ENCODE results near the gene DLG2.

DLG2 gene

DNA sequence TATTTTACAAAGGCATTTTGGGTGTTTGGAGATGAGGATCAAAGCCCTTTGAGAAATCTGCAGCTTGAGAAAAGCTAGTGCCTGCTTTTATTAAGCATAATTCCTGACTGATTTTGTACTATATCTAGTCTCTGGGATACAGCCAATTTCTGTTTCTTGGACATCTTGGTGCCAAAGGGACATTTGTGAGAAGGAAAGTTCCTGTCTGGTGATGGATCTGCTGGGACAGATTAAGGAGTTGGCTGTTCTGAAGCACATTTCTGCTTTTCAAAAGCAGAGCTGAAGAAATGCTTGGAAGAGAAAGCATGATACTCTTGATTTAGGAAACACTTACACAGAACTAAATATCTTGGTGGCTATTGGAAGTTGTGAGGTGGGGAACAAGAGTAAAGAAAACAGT lies 2086.4 kb downstream of the DLG2 start:
- no peak for DNase-seq (ENCODE audit: low read depth, low spot score)

DNA sequence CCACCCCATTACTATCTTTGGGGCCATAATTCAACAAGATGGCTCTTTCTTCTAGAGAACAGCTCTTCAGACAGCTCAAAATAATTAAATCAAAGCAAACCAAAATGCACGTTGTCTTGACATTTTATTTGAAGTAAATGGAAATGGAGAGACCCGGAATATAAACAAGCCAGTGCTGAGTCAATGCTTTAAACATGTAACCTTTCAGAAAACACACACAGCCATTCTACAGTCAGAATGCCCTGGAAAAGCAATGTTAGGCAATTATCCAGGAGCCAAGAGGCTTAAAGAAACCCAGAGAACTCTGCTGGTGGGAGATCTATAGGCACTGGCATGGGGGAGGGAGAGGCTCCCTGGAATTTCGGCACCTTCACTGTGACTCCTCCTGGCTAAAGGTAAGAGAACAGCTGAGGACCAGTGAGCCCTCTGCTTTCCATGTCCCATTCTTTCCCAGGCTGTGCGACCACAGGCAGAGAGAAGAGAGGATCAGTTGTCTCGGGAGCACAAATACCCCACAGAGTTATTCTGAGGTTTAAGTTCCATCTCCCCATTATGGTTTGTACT lies 2086.9 kb downstream of the DLG2 start:
- DNase-seq (ENCODE audit: low read depth, low spot score), result no peak

DNA sequence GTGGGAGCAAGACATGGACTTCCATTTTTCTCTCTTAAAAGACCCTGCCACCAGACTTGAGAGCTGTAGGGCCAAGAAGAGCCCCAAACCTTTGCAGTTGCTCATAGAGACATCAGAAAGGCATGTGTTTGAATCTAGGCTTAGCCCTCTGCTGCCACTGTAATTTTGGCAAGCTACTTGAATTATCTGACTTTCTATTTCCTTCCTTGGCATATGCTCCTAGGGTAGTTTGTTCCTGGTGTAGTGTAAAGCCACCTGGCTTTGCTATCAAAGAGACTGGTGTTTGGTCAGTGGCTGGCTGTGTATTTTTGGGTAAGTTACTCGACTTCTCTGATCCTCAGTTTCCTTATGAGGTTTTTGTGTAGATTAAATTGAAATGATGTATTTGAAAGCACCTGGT lies 2088.9 kb downstream of the DLG2 start:
- DNase-seq (ENCODE audit: low read depth, low spot score), result no peak

DNA sequence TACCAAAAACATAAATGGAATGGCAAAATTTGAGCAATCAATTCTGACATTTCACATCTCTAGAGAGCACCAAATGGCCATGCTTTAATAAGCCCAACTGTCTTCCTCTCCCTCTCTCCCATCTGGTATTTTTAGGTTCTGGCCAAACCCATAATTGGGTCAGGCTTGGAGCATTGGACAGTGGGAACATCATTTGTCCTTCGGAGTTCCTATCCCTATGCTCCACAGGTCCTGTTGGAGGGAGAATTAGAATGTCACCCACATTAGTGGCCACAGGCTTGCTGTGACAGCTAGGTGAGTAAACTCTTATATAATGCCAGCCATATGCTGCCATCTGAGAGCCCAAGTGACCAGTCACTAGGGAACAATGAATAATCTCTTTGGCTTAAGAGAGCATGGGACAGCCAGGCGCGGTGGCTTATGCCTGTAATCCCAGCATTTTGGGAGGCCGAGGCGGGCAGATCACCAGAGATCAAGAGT lies 2090.0 kb downstream of the DLG2 start:
- DNase-seq (ENCODE audit: low read depth, low spot score), result no peak

DNA sequence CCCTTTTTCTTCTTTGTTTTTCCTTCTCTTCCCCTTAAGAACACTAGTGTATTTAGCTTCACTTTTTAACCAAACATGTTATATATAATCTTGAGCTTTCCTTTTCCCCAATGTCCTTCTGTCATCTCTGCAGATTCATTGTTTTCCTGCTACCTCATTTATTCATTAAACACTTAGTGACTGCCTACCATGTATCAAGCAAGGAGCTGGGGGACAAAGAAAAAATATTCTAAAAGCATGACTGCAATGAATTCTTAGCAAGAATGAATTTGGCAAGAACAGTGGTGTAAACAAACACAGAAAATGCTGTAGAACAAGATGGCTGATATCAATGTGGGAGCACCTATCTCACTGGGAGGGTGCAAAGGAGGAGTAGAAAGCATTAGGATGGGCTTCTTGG lies 2094.0 kb downstream of the DLG2 start:
- DNase-seq (ENCODE audit: low read depth, low spot score), result no peak

DNA sequence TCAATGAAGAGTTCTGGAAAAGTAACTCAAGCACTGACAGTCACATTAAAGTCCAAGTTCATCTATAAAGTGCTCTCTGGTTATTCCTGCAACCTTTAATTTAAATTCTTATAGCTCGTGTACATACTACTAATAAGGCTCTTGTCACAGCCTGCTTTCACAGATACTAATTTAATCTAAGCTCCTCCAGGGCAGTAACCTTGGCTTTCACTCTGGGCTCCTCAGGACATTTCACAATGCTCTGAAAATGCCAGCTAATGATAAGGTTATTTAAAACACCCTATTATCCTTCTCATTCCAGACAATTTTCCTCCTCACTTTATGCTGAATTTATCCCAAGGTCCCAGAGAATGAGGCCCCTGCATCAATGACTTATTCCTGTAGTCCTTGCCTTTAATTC lies 2098.3 kb downstream of the DLG2 start:
- no peak for DNase-seq (ENCODE audit: low read depth, low spot score)

DNA sequence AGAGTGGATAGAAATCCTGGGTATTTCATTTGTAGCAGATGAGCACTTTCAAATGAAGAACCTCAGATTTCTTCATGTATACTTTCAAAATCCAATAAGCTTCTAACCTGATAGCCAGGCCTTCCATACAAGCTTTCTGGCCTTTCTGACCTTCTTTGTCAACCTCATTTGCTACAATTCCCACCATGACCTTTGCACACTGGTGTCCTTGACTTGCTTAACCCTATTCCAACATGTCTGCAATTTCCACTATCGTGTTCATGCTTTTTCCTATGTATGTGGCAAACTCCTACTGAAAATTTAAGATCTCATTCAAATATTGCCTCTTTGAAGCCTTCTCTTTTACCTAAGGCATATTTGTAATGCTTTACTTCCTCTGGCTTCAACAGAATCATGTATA lies 2098.9 kb downstream of the DLG2 start:
- no peak for DNase-seq (ENCODE audit: low read depth, low spot score)

DNA sequence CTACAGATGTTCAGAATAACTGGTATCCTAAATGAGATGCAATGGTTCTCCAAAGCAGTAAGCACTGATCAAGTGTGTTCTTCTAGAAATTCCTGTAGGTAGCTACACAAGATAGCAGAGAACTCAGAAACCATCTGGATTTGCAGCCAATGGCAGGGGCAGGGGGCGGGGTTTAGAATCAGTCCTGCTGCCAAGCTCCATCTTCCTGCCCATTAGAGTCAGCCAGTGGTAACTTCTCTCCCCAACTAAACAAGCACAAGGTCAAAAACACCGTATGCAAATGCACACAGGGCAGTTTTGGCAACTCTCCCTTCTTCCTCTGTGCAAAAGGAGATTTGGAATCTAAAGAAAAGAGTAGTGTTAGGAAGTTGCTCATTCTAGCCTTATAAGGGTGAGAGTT lies 2103.5 kb downstream of the DLG2 start:
- no peak for DNase-seq (ENCODE audit: low read depth, low spot score)

DNA sequence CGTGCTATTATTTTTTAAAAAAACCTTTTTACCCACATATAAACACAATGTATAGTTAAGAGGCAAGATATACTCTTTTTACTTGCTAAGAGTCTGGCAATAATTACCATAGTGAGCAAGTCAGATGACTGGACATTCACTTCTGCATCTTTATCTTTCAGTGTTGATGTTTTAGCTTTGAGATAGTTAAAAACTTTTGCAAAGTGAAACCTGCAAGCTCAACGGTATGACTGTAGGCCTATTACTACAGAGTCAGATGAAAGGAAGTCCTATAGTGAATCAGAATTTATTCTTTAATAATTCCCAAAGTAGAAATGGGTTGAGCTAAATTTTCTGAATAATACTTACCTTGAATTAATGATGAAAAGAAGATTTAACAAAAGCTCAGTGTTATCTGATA lies 2104.2 kb downstream of the DLG2 start:
- no peak for DNase-seq (ENCODE audit: low read depth, low spot score)

DNA sequence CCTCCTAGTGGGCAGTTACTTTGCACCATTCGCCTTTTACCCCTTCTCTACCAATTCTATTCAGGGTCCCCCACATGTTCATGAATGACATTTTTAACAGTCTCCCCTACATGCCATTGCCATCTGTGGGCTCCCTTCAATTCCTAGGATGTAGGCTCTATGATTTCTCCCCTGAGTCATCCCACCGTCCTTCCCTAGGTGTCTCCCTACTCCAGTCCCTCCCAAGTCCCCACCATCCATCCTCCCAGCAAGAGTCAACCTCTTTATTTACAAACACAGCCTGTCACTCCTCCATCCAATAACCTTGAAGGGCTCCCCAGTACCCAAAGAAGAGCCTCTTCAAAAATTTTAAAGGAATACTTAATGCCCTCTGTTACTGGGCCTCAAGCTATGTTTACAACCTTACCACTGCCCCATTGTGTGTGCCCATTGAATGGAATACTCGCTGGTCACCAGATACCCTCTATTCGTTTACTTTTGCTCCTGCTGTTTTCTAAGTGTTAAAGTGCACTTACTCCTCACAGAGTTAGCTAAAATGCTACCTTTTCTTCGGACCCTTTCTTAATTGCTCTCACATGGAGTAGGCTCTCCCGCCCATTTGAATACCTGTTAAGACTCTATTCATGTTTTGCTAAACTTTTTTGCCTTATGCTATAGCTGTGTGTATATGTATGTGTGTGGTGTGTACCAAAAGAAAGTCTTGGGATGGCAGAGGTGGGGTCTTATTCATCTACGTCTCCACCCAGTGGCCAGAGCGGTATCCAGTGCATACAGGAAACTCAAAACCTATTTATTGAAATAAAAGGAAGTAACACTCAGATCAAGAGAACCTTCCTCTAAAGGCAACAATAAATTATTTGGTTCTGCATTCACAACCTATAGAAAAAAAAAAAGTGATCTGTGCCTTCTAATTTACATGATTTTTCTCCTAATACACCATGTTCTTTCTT lies 2105.2 kb downstream of the DLG2 start:
- no peak for DNase-seq (ENCODE audit: low read depth, low spot score)

DNA sequence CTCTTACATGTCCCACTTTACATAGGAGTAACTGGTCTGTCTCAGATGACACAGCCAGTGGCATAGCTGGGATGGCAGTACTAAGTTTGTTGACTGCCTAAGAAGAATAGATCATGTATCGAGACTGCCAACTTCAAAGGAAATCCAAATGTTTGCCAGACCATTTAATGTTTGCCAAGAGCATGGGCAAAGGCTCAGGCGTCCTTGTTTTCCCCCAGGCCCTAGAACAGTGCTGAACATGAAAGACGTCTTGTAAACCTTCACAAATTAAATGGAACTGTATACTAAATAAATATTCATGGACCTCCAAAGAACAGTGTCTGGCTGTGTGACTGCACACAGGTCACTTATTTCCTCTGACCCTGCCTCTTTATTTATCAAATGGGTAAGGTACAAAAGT lies 2106.3 kb downstream of the DLG2 start:
- no peak for DNase-seq (ENCODE audit: low read depth, low spot score)

DNA sequence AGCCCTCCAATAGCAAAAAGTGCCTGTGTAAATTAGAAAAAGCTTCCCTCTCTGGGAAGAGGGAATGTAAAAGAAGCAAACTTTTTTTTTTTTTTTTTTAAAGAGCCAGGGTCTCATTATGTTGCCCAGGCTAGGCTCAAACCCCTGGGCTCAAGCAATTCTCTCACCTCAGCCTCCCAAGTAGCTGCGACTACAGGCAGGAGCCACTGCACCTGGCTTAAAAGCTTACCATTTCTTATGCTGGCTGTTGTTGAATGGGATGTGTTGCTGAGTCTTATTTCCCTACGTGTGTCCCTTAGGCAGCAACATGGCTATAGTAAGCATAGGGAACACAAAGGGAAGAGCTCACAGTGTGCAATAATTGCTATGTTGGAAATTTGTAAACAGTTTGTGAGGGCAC lies 2115.5 kb downstream of the DLG2 start:
- DNase-seq (ENCODE audit: low read depth, low spot score), result no peak

DNA sequence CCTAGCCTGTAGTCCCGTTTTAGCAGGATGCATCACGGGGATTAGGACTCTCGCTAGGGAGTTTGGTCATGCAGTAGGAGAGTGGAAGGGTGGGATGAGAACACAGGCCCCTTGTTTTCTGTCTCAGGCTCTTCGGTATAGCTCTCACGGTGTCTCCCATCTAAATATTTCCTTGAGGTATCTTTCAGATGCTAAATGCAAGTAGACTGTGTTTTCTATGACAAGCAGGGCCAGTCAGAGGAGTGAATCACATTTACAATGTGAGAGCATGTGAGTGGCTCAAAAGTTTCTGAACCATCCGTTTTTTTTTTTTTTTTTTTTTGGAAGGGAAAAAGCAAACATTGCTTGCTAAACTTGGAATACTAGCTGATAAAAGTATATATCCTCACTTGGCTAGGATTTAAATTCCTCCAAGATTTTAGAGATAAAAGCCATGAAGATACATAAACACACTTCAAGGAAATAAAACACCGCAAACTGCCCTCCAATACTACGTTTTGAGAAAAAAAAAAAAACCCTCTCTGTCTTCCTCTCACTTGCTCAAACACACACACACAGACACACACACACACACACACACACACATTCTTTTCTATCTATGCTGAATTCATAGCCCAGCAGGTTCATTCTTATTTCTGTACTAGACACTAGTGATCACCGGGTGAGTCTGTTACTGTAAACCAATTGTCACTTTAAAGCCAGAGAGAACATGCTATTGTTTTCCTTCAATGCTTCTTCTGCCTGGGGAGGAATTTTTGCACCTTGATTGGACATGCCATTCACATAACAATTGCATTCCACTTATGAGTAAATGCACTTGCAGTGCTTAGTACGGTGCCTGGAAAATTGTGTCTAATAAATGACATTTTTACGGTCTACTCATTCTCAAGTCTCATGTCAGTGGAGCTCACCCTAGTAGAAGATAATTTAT lies 2116.3 kb downstream of the DLG2 start:
- DNase-seq (ENCODE audit: low read depth, low spot score), result no peak

DNA sequence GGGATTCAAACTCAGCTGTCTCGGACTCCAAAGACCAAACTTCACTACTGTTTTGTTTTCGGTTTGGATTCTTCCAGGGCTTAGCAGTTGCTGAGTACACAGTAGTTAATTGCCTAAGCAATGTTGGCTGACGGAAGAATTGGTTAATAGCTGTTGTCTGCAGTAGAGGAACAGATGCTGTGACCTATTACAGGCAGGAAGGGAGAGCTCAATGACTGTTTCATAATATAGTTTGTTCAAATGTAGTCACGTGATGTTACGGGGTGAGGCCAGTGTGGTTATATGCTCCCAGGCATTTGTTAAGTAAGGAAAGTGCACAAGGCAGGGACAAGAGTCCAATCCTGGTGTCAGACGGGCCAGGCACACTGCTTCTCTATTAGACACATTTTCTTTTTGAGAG lies 2118.3 kb downstream of the DLG2 start:
- no peak for DNase-seq (ENCODE audit: low read depth, low spot score)

DNA sequence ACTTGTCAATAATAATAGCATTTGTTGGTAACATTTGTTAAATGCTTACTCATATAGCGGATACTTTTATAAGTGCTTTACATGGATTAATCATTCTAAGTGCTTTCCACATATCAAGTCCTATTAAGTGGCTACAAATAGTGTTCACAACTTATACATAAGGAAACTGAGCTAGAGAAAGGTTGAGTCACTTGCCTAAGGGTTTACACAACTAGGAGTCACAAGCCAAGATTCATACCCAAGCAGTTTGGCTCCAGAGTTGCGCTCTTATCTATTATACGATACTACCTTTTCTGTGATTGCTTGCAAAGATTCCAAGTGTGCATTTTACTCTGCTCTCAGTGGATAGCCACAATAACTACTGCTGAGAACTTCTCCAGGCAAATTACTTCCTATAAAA lies 2125.1 kb downstream of the DLG2 start:
- no peak for DNase-seq (ENCODE audit: low read depth, low spot score)

DNA sequence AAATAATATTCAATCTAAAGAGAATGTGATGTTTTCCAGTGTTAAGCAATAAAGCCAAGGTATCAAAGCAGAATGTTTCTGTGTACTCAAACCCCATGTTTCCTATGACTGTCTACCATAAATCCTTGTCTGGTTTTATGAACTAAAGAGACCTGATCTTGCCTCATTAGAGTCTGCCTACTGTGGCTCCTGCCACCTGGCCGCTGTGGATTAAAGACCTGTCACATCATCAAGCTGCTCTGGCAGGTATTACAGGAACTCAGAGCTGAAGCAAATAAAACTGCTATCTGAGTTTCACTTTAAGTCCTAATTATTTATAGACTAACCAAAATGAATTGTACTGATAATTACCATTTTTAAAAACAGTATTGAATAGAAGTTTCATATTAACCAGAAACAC lies 2133.2 kb downstream of the DLG2 start:
- DNase-seq (ENCODE audit: low read depth, low spot score), result no peak

DNA sequence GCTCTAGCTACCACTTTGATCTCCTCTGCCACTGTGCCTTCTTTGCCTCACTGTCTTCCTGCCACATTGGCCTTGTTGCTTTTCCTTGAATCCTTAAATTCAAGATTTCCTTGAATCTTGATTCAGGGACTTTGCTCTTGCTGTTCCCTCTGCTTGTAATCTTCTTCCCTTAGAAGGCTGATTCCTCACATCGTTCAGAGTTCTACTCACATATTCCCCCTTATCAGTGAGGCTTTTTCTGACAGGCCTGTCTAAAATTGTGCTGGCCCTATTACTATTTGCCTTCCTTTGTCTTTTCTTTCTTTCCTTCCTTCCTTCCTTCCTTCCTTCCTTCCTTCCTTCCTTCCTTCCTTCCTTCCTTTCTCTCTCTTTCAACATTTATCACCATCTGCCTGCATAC lies 2134.1 kb downstream of the DLG2 start:
- DNase-seq (ENCODE audit: low read depth, low spot score), result no peak

DNA sequence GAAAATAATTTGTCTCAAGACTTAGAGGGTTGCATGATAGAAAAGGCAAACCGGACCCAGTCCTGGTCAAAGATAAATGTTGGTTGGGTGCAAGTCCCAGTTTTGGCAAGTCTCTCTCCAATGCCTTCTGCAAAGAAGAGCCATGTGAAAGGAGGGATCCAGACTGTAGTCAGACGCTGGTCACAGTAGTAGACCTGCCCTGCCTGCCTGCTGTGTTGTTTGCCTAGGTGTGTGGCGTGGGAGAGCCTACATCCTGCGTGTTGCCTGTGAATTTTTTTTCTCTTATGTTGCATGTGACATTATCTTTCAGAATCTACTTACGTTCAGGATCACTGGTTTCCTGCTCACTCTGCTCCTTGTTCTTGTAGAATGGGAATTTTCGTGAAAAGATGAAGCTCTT lies 2143.3 kb downstream of the DLG2 start:
- DNase-seq (ENCODE audit: low read depth, low spot score), result no peak

DNA sequence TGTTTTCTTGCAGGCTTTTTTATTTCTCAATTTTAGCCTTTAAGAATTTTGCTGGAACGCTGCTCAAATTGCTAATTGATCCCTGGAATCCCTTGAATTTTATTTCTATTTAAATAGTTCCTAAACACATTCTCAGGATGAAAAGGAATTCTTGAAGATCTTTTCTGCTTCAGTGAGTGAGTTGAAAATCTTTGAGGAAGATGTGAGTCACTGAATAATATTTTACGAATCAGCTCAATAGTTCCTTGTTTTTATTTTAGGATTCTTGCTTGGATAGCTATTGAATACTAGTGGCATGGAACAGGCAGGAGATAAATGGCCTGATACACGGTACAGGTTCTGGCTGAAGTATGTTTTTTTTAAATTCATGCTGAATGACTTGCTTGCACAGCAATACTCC lies 2146.3 kb downstream of the DLG2 start:
- DNase-seq (ENCODE audit: low read depth, low spot score), result no peak

DNA sequence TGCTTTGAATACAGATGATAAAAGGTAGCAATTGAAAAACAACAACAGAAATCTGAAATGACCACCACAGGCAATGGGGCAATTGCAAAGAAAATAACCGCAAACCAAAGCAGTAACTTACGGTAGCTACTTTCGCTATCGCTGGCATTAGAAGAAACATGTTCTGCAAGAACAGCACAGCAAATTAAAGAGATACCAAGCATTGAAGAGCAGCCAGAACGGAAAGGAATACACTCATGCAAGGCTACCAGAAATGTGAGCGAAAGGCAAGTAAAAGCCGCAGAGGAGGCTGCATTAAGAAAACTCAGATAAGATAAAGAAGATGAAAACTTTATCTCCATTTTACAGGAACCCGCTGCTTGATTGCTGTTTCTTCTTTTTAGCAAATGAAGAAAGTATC lies 2146.9 kb downstream of the DLG2 start:
- DNase-seq (ENCODE audit: low read depth, low spot score), result no peak

DNA sequence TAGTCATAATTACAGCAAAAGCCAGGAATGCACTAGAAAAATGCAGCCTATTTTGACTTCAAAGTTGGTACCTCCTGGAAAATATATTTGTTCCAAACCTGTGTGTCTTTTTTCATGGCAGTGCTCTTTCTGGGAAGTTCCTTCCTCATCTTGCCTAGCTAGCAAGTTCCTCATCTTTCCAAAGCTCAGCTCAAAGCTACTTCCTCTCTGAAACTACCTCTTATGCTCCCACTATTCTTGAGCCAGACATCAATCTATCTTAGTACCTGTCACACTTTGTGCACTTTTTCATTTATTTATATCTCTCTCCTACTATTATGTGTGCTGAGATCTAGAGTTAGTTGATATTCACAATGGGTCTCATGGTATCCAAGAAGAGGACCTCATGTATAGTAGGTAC lies 2149.4 kb downstream of the DLG2 start:
- no peak for DNase-seq (ENCODE audit: low read depth, low spot score)

DNA sequence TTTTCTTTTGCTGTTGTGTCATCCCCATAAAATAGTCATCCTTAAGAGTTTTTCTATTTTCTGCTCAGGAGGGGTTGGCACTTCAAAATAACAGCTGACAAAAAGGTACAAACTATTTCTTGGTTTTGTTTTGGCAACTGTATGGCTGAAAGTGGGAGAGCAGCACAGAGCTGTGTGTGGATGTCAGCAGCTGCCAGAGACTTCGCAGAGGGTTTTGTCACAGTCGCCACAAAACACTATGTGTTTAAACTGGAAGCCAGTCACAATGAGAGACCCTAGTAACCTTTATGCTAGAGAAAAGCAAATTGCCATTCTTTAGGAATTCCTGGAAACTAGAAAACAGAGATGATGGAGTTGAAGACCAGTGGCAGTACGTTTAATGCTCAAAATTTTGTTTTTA lies 2151.4 kb downstream of the DLG2 start:
- no peak for DNase-seq (ENCODE audit: low read depth, low spot score)
